T1000 (cell line): ENCODE data around the gene NLRP13.
"Not testable (repeated sequence)": the region's sequence is repeated elsewhere in the genome, so short reads cannot be mapped to it uniquely, and the experiment has no call there.

Experiments
- DNase-seq: peaks from one replicate; lab custom pipeline; 2025; ENCODE audit warnings: mixed read lengths; lab: John Stamatoyannopoulos, UW

The NLRP13 gene

DNA sequence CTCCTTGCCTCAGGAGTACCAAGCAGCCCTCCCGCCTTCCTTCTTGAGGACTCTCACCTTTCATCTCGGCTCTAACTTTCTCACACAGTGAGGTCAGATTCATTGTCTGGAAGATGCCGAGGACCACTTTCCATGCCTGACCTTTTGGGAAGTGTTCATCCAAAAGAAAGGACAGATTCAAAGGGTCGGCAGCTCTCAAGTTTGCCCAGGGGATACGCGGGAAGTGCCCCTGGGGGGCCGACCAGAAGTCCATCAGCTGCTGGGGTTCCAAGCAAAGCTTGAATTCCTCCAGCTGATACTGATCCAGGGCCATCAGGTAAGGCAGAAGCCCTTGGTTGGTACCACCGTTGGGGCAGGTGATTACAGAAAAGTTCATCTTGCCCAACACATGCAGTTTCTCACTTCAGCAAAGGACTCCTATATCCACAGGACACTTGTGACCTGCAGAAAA lies at the start of gene NLRP13:
NLRP13 (minus strand) TSS at position 401 of the 451 bp plus-strand sequence; CDS start at position 376, 25 bp downstream.
- no peak for DNase-seq

DNA sequence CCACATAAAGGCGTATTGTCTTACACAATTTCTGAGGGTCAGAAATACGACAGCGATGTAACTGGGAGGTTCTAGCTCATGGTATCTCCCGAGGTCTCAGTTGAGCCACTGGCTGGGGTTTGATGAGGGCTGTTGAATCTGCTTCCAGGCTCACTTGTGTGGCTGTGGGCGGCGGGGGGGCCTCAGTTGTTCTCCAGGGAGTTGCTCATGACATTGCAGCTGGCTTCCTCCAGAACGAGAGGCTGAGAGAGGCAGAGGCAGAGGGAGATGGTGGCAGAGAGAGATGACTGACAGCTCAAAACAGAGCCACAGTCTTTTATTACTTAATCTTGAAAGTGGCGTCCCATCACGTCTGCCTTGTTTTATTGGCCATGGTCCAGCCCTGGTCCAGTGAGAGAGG lies 48.3 kb upstream of the NLRP13 start:
- no peak for DNase-seq

DNA sequence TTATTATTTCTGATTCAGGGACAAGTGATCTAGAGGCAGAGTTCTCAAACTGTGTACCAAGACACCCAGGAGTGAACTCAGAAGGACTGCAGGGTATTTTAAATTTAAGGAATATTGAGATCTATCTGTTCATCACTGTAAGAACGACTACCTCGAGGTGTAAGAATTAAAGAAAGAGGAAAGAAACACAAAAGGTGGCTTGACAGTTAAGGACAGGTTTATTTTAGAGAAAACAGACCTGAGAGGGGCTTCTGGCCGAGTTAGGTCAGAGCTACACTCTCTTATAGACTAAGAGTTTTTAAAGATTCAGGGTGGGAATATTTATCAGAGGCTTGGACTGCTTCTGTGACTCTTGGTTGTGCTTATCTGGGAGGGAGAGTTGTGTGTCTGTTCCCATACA lies 41.8 kb upstream of the NLRP13 start:
- no peak for DNase-seq

GRCh38 chr19:55962186-55962585 lies 30.1 kb upstream of the NLRP13 start:
- no peak for DNase-seq

GRCh38 chr19:55959996-55960675 lies 28.0 kb upstream of the NLRP13 start:
- no peak for DNase-seq

- DNase-seq: no peak
Measured at GRCh38 chr19:55958356-55958755, 26.2 kb upstream of the NLRP13 start.

DNA sequence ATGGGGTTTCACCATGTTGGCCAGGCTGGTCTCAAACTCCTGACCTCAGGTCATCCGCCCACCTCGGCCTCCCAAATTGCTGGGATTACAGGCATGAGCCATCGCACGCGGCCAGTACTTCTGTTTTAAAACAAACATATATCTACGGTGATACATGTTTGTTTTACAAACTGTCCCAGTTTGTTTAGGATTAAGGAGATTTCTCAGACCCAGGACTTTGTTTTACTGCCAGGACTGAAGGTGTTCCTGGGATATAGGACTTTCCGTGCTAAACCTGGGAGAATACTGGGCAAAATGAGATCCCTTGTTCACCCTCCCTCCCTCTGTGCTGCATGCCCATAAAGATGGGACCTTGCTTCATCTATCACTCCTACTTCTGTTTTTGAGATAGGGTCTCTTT lies 24.3 kb upstream of the NLRP13 start:
- DNase-seq: no peak

GRCh38 chr19:55950566-55950965 lies 18.4 kb upstream of the NLRP13 start:
- DNase-seq: not testable (repeated sequence)

DNA sequence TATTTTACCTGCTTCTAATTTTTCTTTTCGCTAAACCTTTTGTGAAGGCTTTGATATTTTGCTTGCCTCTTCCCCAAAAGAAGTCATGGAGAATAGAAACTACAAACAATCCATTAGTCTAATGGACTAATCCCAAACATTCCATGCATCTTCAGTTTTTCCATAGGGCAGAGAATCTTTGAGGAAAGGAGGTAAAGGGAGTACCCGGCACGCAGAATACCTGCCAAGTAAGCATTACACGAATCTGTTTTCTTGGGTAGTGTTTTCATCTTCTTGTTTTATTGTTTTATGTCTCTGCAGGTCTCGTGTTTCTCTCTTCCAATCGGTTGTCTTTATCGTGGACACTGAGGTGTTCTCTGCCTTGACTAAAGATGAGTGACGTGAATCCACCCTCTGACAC lies 15.4 kb upstream of the NLRP13 start, which contains the start of gene NLRP8:
NLRP8 (plus strand) TSS at position 301 of the 400 bp plus-strand sequence.
- DNase-seq: no peak

DNA sequence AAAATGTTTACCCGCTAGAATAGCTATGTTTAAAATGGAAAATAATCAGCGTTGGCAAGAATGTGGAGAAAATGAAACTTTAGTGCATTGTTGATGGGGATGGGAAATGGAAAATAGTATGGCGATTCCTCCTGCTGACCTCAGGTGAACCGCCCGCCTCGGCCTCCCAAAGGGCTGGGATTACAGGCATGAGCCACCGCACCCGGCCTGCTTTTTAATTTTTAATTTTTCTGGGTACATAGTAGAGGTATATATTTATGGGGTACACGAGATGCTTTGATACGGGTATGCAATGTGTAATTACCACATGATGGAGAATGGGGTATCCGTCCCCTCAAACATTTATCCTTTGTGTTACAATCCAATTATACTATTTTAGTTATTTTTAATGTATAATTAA lies 8.2 kb upstream of the NLRP13 start:
- DNase-seq: no peak

DNA sequence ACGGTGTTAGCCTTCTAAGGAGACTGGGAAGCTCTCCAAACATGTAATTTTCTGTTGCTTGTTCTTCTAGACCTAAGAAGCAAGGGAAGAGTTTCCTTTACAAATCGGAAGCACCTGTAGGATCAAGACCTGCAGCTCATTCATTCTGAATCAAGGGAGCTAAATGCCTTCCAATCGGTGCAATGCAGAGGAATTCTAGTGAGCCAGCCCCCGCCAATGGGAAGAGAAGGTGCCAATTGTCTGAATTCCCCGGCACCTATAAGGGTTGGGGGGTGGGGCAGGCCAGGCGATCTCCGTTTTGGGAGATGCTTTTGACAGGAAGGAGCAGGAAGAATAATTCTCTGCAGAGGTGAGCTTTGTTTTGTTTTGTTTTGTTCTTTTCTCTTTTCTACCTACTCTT lies 7.1 kb upstream of the NLRP13 start:
- no peak for DNase-seq

GRCh38 chr19:55935206-55935605 lies 3.1 kb upstream of the NLRP13 start:
- no peak for DNase-seq

DNA sequence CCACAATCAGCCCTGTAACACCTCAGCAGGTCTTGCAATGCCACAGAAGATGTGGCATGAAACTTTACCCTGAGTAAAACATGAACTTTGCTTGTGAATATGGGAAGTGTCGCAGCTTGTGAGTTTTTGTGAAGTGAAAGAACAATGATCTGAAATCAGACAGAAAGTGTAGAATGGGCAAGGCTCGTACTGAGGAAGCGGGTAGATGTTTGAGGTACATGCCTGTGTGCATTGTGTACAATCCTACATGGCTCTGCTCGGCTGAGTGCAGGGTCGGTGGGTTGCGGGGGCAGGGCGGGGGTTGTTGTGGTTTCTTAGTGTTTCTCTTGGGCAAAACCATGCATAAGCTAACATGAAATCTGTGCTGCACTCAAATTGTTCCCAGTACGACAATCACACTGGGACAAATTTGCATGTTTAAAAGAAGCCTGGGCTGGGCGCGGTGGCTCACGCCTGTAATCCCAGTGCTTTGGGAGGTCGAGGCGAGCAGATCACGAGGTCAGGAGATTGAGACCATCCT lies 1.1 kb downstream of the NLRP13 start:
- no peak for DNase-seq

DNA sequence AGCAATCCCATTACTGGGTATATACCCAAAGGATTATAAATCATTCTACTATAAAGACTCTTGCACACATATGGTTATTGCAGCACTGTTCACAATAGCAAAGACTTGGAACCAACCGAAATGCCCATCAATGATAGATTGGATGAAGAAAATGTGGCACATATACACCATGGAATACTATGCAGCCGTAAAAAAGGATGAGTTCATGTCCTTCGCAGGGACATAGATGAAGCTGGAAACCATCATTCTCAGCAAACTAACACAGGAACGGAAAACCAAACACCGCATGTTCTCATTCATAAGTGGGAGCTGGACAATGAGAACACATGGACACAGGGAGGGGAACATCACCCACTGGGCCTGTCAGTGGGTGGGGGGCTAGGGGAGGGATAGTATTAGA lies 2.9 kb downstream of the NLRP13 start:
- not testable (repeated sequence) for DNase-seq

- no peak for DNase-seq
Measured at GRCh38 chr19:55927991-55928390, 4.1 kb downstream of the NLRP13 start.

- no peak for DNase-seq
Measured at GRCh38 chr19:55923556-55923955, 8.6 kb downstream of the NLRP13 start.

- no peak for DNase-seq
Measured at GRCh38 chr19:55913643-55914268, 18.4 kb downstream of the NLRP13 start.

GRCh38 chr19:55912916-55913315 lies 19.2 kb downstream of the NLRP13 start:
- DNase-seq: no peak

DNA sequence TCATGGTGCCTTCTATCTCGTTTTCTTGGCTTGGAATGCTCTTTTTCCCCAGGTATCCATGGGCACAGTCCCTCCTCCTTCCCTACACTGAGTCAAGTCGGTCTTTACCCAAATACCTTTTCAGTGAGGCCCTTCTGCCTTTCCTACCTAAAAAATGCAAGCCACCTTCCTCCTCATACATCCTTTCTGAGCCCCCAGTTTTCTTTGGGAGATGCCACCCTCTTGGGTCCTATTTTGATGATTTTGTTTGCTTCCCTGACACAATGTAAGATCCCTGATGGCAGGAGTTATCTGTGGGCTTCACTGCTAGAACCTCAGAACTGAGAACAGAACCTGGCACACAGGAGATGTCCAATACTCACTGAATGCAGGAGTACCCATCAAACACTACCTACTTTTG lies 22.3 kb downstream of the NLRP13 start:
- DNase-seq: no peak

DNA sequence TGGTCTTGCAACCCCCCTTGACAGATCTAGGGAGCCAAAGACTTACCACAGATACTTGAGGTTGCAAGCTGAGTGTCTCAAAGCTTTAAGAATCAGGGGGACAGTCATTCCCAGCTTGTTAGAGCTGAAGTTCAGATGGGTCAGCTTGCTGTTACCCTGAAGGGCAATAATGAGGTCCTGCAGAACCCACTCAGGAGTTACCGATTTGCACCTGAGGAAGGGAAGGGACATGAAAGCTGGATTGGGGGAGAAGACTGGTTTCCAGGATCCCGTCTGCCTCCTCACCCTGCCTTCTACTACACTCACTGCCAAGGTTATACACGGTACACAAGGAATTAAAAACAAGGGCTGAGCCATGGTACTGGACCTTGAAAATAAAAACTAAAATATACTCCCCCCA lies 24.4 kb downstream of the NLRP13 start:
- DNase-seq: no peak

DNA sequence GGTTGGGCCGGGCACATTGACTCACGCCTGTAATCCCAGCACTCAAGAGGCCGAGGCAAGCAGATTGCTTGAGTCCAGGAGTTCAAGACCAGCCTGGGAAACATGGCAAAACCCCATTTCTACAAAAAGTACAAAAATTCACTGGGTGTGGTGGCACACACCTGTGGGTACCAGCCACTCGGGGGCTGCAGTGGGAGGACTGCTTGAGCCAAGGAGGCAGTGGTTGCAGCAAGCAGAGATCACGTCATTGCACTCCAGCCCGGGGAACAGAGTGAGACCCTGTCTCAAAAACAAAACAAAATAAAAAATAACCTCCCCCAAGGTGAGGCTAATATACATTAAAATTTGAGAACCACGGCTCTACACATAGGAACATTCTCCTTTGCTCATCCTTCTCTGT lies 24.9 kb downstream of the NLRP13 start:
- no peak for DNase-seq

GRCh38 chr19:55902080-55902751 lies 29.9 kb downstream of the NLRP13 start:
- no peak for DNase-seq
